SK-N-SH (cell line): ENCODE data around the gene CRIP2.

Experiments
- MEF2A ChIP-seq: IDR thresholded peaks from 2 replicates; pipeline ENCODE4 v1.4.0; 2012; ENCODE audit warnings: low read depth, borderline replicate concordance
- MXI1 ChIP-seq: IDR thresholded peaks from 2 replicates; pipeline ENCODE4 v1.6.1; 2012; ENCODE audit warnings: mild to moderate bottlenecking, low read depth, low read length, improper control_type of control experiment
- POLR2AphosphoS5 ChIP-seq: IDR thresholded peaks from 2 replicates; pipeline ENCODE4 v1.6.1; 2012; ENCODE audit warnings: low read depth, low read length
- RCOR1 ChIP-seq: fragments of 150-350 bp; IDR thresholded peaks from 2 replicates; pipeline ENCODE4 v1.6.1; 2017; ENCODE audit warnings: antibody characterized with exemption, low read length
- TF ChIP-seq, protein P1 (sequence below): fragments of 200-600 bp; sonication (generic); IDR thresholded peaks from 2 replicates; pipeline ENCODE4 v1.6.1; 2017; ENCODE audit warnings: antibody characterized with exemption, mild to moderate bottlenecking, moderate library complexity
- TF ChIP-seq, protein P2 (sequence below): IDR thresholded peaks from 2 replicates; pipeline ENCODE4 v1.6.1; 2012; ENCODE audit warnings: mild to moderate bottlenecking, low read depth, low read length, moderate library complexity

DNA sequence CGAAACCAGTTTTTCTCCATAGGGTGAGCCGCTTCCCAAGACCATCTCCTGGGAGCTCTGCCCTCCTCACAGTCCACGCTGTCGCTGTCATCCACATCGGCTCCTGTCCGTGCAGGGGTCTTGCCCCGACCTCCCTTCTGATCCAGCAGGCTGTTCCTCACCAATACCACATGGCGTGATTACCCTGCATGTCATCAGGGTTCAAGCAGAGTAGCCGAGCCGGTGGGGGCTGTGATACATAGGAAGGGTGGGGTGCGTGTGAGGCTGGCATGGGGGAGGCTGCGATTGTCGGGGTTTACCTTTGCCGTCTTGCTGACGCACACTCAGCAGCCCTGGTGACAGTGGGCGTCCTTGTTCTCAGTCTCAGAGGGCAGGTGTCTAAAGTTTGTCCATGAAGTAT, 33.4 kb downstream of the CRIP2 start:
- TF ChIP-seq MXI1 (no peak), MEF2A (no peak), RCOR1 (no peak), POLR2AphosphoS5 (no peak)
- TF ChIP-seq, protein P1, sequence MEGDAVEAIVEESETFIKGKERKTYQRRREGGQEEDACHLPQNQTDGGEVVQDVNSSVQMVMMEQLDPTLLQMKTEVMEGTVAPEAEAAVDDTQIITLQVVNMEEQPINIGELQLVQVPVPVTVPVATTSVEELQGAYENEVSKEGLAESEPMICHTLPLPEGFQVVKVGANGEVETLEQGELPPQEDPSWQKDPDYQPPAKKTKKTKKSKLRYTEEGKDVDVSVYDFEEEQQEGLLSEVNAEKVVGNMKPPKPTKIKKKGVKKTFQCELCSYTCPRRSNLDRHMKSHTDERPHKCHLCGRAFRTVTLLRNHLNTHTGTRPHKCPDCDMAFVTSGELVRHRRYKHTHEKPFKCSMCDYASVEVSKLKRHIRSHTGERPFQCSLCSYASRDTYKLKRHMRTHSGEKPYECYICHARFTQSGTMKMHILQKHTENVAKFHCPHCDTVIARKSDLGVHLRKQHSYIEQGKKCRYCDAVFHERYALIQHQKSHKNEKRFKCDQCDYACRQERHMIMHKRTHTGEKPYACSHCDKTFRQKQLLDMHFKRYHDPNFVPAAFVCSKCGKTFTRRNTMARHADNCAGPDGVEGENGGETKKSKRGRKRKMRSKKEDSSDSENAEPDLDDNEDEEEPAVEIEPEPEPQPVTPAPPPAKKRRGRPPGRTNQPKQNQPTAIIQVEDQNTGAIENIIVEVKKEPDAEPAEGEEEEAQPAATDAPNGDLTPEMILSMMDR: no peak
- TF ChIP-seq, protein P2, sequence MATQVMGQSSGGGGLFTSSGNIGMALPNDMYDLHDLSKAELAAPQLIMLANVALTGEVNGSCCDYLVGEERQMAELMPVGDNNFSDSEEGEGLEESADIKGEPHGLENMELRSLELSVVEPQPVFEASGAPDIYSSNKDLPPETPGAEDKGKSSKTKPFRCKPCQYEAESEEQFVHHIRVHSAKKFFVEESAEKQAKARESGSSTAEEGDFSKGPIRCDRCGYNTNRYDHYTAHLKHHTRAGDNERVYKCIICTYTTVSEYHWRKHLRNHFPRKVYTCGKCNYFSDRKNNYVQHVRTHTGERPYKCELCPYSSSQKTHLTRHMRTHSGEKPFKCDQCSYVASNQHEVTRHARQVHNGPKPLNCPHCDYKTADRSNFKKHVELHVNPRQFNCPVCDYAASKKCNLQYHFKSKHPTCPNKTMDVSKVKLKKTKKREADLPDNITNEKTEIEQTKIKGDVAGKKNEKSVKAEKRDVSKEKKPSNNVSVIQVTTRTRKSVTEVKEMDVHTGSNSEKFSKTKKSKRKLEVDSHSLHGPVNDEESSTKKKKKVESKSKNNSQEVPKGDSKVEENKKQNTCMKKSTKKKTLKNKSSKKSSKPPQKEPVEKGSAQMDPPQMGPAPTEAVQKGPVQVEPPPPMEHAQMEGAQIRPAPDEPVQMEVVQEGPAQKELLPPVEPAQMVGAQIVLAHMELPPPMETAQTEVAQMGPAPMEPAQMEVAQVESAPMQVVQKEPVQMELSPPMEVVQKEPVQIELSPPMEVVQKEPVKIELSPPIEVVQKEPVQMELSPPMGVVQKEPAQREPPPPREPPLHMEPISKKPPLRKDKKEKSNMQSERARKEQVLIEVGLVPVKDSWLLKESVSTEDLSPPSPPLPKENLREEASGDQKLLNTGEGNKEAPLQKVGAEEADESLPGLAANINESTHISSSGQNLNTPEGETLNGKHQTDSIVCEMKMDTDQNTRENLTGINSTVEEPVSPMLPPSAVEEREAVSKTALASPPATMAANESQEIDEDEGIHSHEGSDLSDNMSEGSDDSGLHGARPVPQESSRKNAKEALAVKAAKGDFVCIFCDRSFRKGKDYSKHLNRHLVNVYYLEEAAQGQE: no peak
